H1 (cell line): ENCODE data around the gene NEUROD4. TPM values are rescaled to one million over a fixed set of nuclear protein-coding genes. Genes with fewer than 3 reads are reported as not detected.
A peak's percentile ranks its signal among the peaks of the same experiment; 100 is the strongest.

Experiments used
- CTCF ChIA-PET: fragments of 300-600 bp; sonication (Branson Sonifier 250); formaldehyde crosslinking; loops from one replicate; lab custom pipeline; 2021; ENCODE audit not compliant: partially characterized antibody; lab: Charles Lee
- POLR2A ChIA-PET: fragments of 300-600 bp; sonication (Branson Sonifier 250); formaldehyde crosslinking; loops from one replicate; lab custom pipeline; 2021; ENCODE audit warnings: inconsistent platforms; ENCODE audit not compliant: partially characterized antibody; lab: Charles Lee
- DNase-seq, 2 experiments: peaks; one replicate each; pipeline versions ENCODE4 v3.0.0 to v3.0.0-alpha.2; 2010 to 2022; ENCODE audit warnings: low spot score in 2 of 2, low read depth in 1 of 2, mixed read lengths in 1 of 2
- FAIRE-seq: peaks from 2 replicates; lab custom pipeline; 2011; peaks lifted over from hg19 to GRCh38; lab: Jason Lieb, UNC
- H2AFZ ChIP-seq: 2 replicates; pipeline ENCODE4 v1.8.1; 2012; ENCODE audit warnings: low read length, inconsistent platforms
- H2AK5ac ChIP-seq: 2 replicates; pipeline ENCODE4 v1.6.1; 2013; ENCODE audit warnings: low read depth, low read length
- H2BK120ac ChIP-seq: replicated peaks from 2 replicates; pipeline ENCODE3; 2013; ENCODE audit warnings: low read depth, low read length, inconsistent platforms
- H2BK12ac ChIP-seq: 2 replicates; pipeline ENCODE4 v1.6.1; 2013; ENCODE audit warnings: low read depth, low read length
- H2BK15ac ChIP-seq: 2 replicates; pipeline ENCODE4 v1.6.1; 2013; ENCODE audit warnings: low read length
- H2BK20ac ChIP-seq: 2 replicates; pipeline ENCODE4 v1.6.1; 2013; ENCODE audit warnings: low read length
- H2BK5ac ChIP-seq: 2 replicates; pipeline ENCODE4 v1.6.1; 2013; ENCODE audit warnings: low read depth, low read length
- H3K14ac ChIP-seq: 2 replicates; pipeline ENCODE4 v1.6.1; 2013; ENCODE audit warnings: inconsistent platforms; ENCODE audit not compliant: insufficient read length
- H3K18ac ChIP-seq: 2 replicates; pipeline ENCODE4 v1.6.1; 2013; ENCODE audit warnings: low read length; ENCODE audit errors: extremely low read depth
- H3K23ac ChIP-seq: 2 replicates; pipeline ENCODE4 v1.6.1; 2013; ENCODE audit warnings: inconsistent platforms; ENCODE audit not compliant: insufficient read length
- H3K23me2 ChIP-seq: 2 replicates; pipeline ENCODE4 v1.6.1; 2013; ENCODE audit warnings: low read depth, low read length
- H3K27ac ChIP-seq: 2 replicates; pipeline ENCODE4 v1.6.1; 2011; ENCODE audit warnings: low read depth, low read length, inconsistent platforms
- H3K27me3 ChIP-seq, 4 experiments: replicated peaks in 1 of 4; 1 replicate in 1 of 4; 2 replicates in 3 of 4; pipeline versions ENCODE4 v1.6.1 to v1.8.1; 2011 to 2013; ENCODE audit warnings: low read length in 3 of 4, mild to moderate bottlenecking in 3 of 4, inconsistent platforms in 2 of 4, mixed read lengths in 2 of 4, moderate library complexity in 1 of 4; ENCODE audit not compliant: control insufficient read depth in 3 of 4, insufficient read depth in 3 of 4; ENCODE audit errors: extremely low read depth in 1 of 4
- H3K36me3 ChIP-seq, 4 experiments: 2 replicates each; pipeline versions ENCODE4 v1.6.1 to v1.8.1; 2011 to 2013; ENCODE audit warnings: mild to moderate bottlenecking in 4 of 4, low read length in 3 of 4, moderate library complexity in 2 of 4, control low read depth in 1 of 4, inconsistent platforms in 1 of 4; ENCODE audit not compliant: insufficient read depth in 4 of 4, control insufficient read depth in 2 of 4
- H3K4ac ChIP-seq: replicated peaks from 2 replicates; pipeline ENCODE3; 2013; ENCODE audit warnings: low read length, low read depth, mixed read lengths, inconsistent platforms; ENCODE audit not compliant: insufficient read length
- H3K4me1 ChIP-seq, 4 experiments: replicated peaks in 1 of 4; 1 replicate in 1 of 4; 2 replicates in 3 of 4; pipeline versions ENCODE4 v1.6.1 to v1.8.1; 2011 to 2013; ENCODE audit warnings: low read length in 3 of 4, inconsistent platforms in 2 of 4, mixed read lengths in 1 of 4; ENCODE audit not compliant: insufficient read depth in 4 of 4, control insufficient read depth in 3 of 4
- H3K4me2 ChIP-seq, 2 experiments: 2 replicates each; pipeline versions ENCODE4 v1.6.1 to v1.8.1; 2011 to 2013; ENCODE audit warnings: low read depth in 2 of 2, low read length in 2 of 2, control low read depth in 1 of 2, inconsistent platforms in 1 of 2, mild to moderate bottlenecking in 1 of 2; ENCODE audit not compliant: insufficient read depth in 1 of 2
- H3K4me3 ChIP-seq, 4 experiments: fragments of 200-600, 300-600 bp in 1 of 4; sonication (generic), shearing (Covaris generic), sonication (Bioruptor Twin) in 1 of 4; 2 replicates each; pipeline versions ENCODE4 v1.5.1 to v1.8.1; 2011 to 2016; ENCODE audit warnings: low read length in 4 of 4, low read depth in 3 of 4, control low read depth in 2 of 4, inconsistent platforms in 2 of 4, mild to moderate bottlenecking in 2 of 4, mixed read lengths in 1 of 4, moderate library complexity in 1 of 4; ENCODE audit not compliant: insufficient read depth in 2 of 4; ENCODE audit errors: extremely low read depth in 1 of 4
- H3K56ac ChIP-seq: replicated peaks from 2 replicates; pipeline ENCODE3; 2013; ENCODE audit warnings: low read depth, mild to moderate bottlenecking, mixed read lengths, low read length, inconsistent platforms; ENCODE audit not compliant: insufficient read length
- H3K79me1 ChIP-seq: 2 replicates; pipeline ENCODE4 v1.6.1; 2013; ENCODE audit warnings: low read depth, low read length, control low read depth
- H3K79me2 ChIP-seq, 2 experiments: 2 replicates each; pipeline versions ENCODE4 v1.6.1 to v1.8.1; 2012 to 2013; ENCODE audit warnings: low read length in 2 of 2, mild to moderate bottlenecking in 2 of 2, inconsistent platforms in 1 of 2; ENCODE audit not compliant: insufficient read depth in 2 of 2, control insufficient read depth in 1 of 2
- H3K9ac ChIP-seq, 4 experiments: replicated peaks in 1 of 4; 1 replicate in 1 of 4; 2 replicates in 3 of 4; pipeline versions ENCODE4 v1.6.1 to v1.8.1; 2011 to 2013; ENCODE audit warnings: low read depth in 3 of 4, low read length in 3 of 4, control low read depth in 2 of 4, mild to moderate bottlenecking in 2 of 4, moderate library complexity in 2 of 4, inconsistent platforms in 1 of 4; ENCODE audit errors: extremely low read depth in 1 of 4
- H3K9me3 ChIP-seq, 2 experiments: 2 replicates each; pipeline versions ENCODE4 v1.6.1 to v1.8.1; 2012 to 2013; ENCODE audit warnings: mild to moderate bottlenecking in 2 of 2, moderate library complexity in 2 of 2, control low read depth in 1 of 2, inconsistent platforms in 1 of 2, low read depth in 1 of 2, low read length in 1 of 2, mixed read lengths in 1 of 2; ENCODE audit not compliant: insufficient read depth in 2 of 2
- H4K20me1 ChIP-seq, 2 experiments: replicated peaks in 1 of 2; 2 replicates each; pipeline versions ENCODE3 to v1.8.1; 2011 to 2013; ENCODE audit warnings: inconsistent platforms in 2 of 2, low read length in 2 of 2, mild to moderate bottlenecking in 1 of 2; ENCODE audit not compliant: insufficient read depth in 2 of 2, control insufficient read depth in 1 of 2
- H4K5ac ChIP-seq: 2 replicates; pipeline ENCODE4 v1.6.1; 2013; ENCODE audit warnings: low read length, low read depth, mixed read lengths, inconsistent platforms; ENCODE audit not compliant: insufficient read length
- H4K8ac ChIP-seq: 2 replicates; pipeline ENCODE4 v1.8.0; 2013; ENCODE audit warnings: mild to moderate bottlenecking, moderate library complexity, low read length, inconsistent platforms; ENCODE audit not compliant: insufficient read depth; ENCODE audit errors: extremely low read depth
- H4K91ac ChIP-seq: replicated peaks from 2 replicates; pipeline ENCODE3; 2013; ENCODE audit warnings: low read length, mixed read lengths, inconsistent platforms; ENCODE audit not compliant: insufficient read length
- BRCA1 ChIP-seq: IDR thresholded peaks from 2 replicates; pipeline ENCODE4 v1.6.1; 2012; ENCODE audit warnings: low read depth, low read length, improper control_type of control experiment
- WGBS, 2 experiments: shearing (Covaris generic) in 1 of 2; methylation state at CpG; one replicate each; pipeline versions ENCODE4 v1.1.6 to v1.1.7; 2013 to 2015; ENCODE audit warnings: low lambda C conversion rate in 2 of 2, mixed read lengths in 2 of 2, inconsistent platforms in 1 of 2, low coverage in 1 of 2, missing lambda C conversion rate in 1 of 2; ENCODE audit not compliant: insufficient replicate concordance in 2 of 2, insufficient coverage in 1 of 2, insufficient read length in 1 of 2; ENCODE audit errors: extremely low coverage in 1 of 2, missing lambda C conversion rate in 1 of 2; 5-methylcytosine and 5-hydroxymethylcytosine counted together
- polyA plus RNA-seq, 7 experiments: library from polyadenylated mRNA; depleted of rRNA in 3 of 7; stranded (reverse) in 5 of 7; unstranded in 2 of 7; fragments of >200 nt in 5 of 7; fragments of 200-250 nt in 2 of 7; gene quantifications; 1 replicate in 5 of 7; 2 replicates in 1 of 7; 4 replicates in 1 of 7; pipeline versions ENCODE4 v1.2.1 to v1.2.3, GENCODE V29; 2011 to 2013; ENCODE audit warnings: missing spikeins in 2 of 7, mixed read lengths in 2 of 7
- total RNA-seq: library from RNA; stranded (reverse); fragmentation: NEBNext Ultra II Directional; extraction: Animal tissue kit (Norgen Biotek cat#: 25700); gene quantifications from 2 replicates; pipeline ENCODE4 v1.2.1, GENCODE V29; 2021

Gene NEUROD4
- total and polyA plus RNA-seq, 2 of the 8 experiments (the other 6 are each of a cell fraction or from before 2014, with no cell fraction given): not detected

GRCh38 chr12:55008944-55009585, 10.7 kb upstream of the NEUROD4 start:
- H2AFZ ChIP-seq: no peak overlapping the region
- H3K18ac ChIP-seq: no peak overlapping the region
- H3K27ac ChIP-seq: no peak overlapping the region
- H4K20me1 ChIP-seq: no peaks in the 10 kb centered on the region
- no peak overlapping the region for H2BK5ac ChIP-seq
- peaks cover 0 to 2% (median 0%) of the 10 kb centered on the region in 4 experiments; a peak in 2 of 7 replicates for H3K4me1 ChIP-seq
- no peak overlapping the region for H3K9ac ChIP-seq
- no peak overlapping the region for H3K4me2 ChIP-seq
- H4K91ac ChIP-seq: no peak overlapping the region
- no peaks in the 10 kb centered on the region for H3K79me2 ChIP-seq
- ChIA-PET CTCF (interaction anchor here (0.6 to 2.3 kb wide), 8 partner anchors 7 to 63 kb away, joined by 3 to 15 read pairs (median 6); partner anchors contain the start of gene NEUROD4), POLR2A (interaction anchor here (1.1 kb wide), 2 partner anchors 10 to 102 kb away, joined by 3 to 4 read pairs; no protein-coding TSS in a partner anchor)
- no peak overlapping the region for H4K8ac ChIP-seq
- no peak overlapping the region for H3K14ac ChIP-seq
- H2BK15ac ChIP-seq: no peak overlapping the region
- no peak overlapping the region for H2BK20ac ChIP-seq
- no peaks in the 10 kb centered on the region for H3K36me3 ChIP-seq
- H3K56ac ChIP-seq: no peak overlapping the region
- DNase-seq: no peak
- FAIRE-seq: peak; percentile 58
- no peak overlapping the region for H4K5ac ChIP-seq
- H3K79me1 ChIP-seq: no peaks in the 10 kb centered on the region
- H3K4me3 ChIP-seq: no peak overlapping the region
- H3K23me2 ChIP-seq: no peaks in the 10 kb centered on the region
- H3K23ac ChIP-seq: no peak overlapping the region
- no peak overlapping the region for H3K4ac ChIP-seq
- no peak overlapping the region for H2AK5ac ChIP-seq
- H3K27me3 ChIP-seq: no peaks in the 10 kb centered on the region
- peaks cover 3 to 4% of the 10 kb centered on the region in 2 experiments; a peak in 2 of 4 replicates for H3K9me3 ChIP-seq
- H2BK120ac ChIP-seq: no peak overlapping the region
- TF ChIP-seq BRCA1: no peak
- WGBS, 2 experiments: 90% methylated on average over 6 of the region's 6 CpGs; no CpG with 5 or more reads in 1 of the 2 experiments
- no peak overlapping the region for H2BK12ac ChIP-seq
